Neural cell (in vitro differentiated cells): ENCODE measurements around the gene SLC13A3. TPM values are rescaled to one million over a fixed set of nuclear protein-coding genes. Genes with fewer than 3 reads are reported as not detected.

Source experiments
- H2AFZ ChIP-seq: fragments of 200-600, 300-800 bp; sonication (generic), shearing (Covaris generic); 2 replicates; pipeline ENCODE4 v1.6.0; 2014; ENCODE audit warnings: low read depth, mild to moderate bottlenecking, antibody characterized with exemption, low read length, moderate library complexity
- H3F3A ChIP-seq: fragments of 200-600 bp; shearing (Covaris generic); 2 replicates; pipeline ENCODE4 v1.6.1; 2016; ENCODE audit warnings: mild to moderate bottlenecking, moderate library complexity, mixed read lengths, antibody characterized with exemption, low read length; ENCODE audit not compliant: insufficient read depth, poor library complexity, severe bottlenecking
- H3K27ac ChIP-seq: fragments of 200-600, 300-800 bp; sonication (generic), shearing (Covaris generic); 2 replicates; pipeline ENCODE4 v1.5.1; 2014; ENCODE audit warnings: mild to moderate bottlenecking, low read length, moderate library complexity
- H3K27me3 ChIP-seq: fragments of 300-800, 200-600 bp; sonication (generic), shearing (Covaris generic); 2 replicates; pipeline ENCODE4 v1.6.0; 2014; ENCODE audit warnings: mild to moderate bottlenecking, low read depth, low read length, moderate library complexity; ENCODE audit not compliant: insufficient read depth
- H3K36me3 ChIP-seq: fragments of 300-800, 200-600 bp; sonication (generic), shearing (Covaris generic); 2 replicates; pipeline ENCODE4 v1.5.1; 2014; ENCODE audit warnings: mild to moderate bottlenecking, antibody characterized with exemption, low read length, moderate library complexity; ENCODE audit not compliant: insufficient read depth
- H3K4me2 ChIP-seq: fragments of 300-800, 200-600 bp; sonication (generic), shearing (Covaris generic); 2 replicates; pipeline ENCODE4 v1.6.0; 2014; ENCODE audit warnings: mild to moderate bottlenecking, low read length
- H3K4me3 ChIP-seq: fragments of 300-800, 200-600 bp; sonication (generic), shearing (Covaris generic); 2 replicates; pipeline ENCODE4 v1.5.1; 2014; ENCODE audit warnings: mild to moderate bottlenecking, low read length, moderate library complexity
- H3K79me2 ChIP-seq: fragments of 200-600 bp; shearing (Covaris generic); replicated peaks from 2 replicates; pipeline ENCODE4 v1.6.0; 2014; ENCODE audit warnings: mild to moderate bottlenecking, low read length, moderate library complexity; ENCODE audit not compliant: insufficient read depth
- H3K9ac ChIP-seq: fragments of 300-800, 200-600 bp; sonication (generic), shearing (Covaris generic); 2 replicates; pipeline ENCODE4 v1.6.1; 2016; ENCODE audit warnings: mild to moderate bottlenecking, low read length, mixed read lengths
- H3K9me2 ChIP-seq: fragments of 200-600 bp; shearing (Covaris generic); 2 replicates; pipeline ENCODE4 v1.6.1; 2016; ENCODE audit warnings: mild to moderate bottlenecking, low read length, mixed read lengths; ENCODE audit not compliant: insufficient read depth
- H3K9me3 ChIP-seq: fragments of 200-600, 300-800 bp; sonication (generic), shearing (Covaris generic); 2 replicates; pipeline ENCODE4 v1.6.1; 2016; ENCODE audit warnings: mild to moderate bottlenecking, mixed run types, low read length, moderate library complexity, mixed read lengths
- H4K20me1 ChIP-seq: fragments of 200-600 bp; shearing (Covaris generic); 2 replicates; pipeline ENCODE4 v1.6.1; 2016; ENCODE audit warnings: mild to moderate bottlenecking, mixed run types; ENCODE audit not compliant: insufficient read depth
- EP300 ChIP-seq: fragments of 450-650 bp; conservative IDR thresholded peaks from 2 replicates; pipeline ENCODE4 v1.6.1; 2014; ENCODE audit warnings: antibody characterized with exemption, mild to moderate bottlenecking, moderate library complexity; ENCODE audit not compliant: poor library complexity, severe bottlenecking
- EZH2 ChIP-seq: fragments of 200-600, 300-800 bp; shearing (Covaris generic), sonication (generic); IDR thresholded peaks from 2 replicates; pipeline ENCODE4 v1.6.1; 2014; ENCODE audit warnings: antibody characterized with exemption, low read length, borderline replicate concordance, mild to moderate bottlenecking; ENCODE audit not compliant: insufficient read depth, poor library complexity, severe bottlenecking
- MXI1 ChIP-seq: fragments of 450-650 bp; conservative IDR thresholded peaks from 2 replicates; pipeline ENCODE4 v1.6.1; 2014; ENCODE audit warnings: antibody characterized with exemption, mild to moderate bottlenecking; ENCODE audit not compliant: poor library complexity, severe bottlenecking
- POLR2AphosphoS5 ChIP-seq: IDR thresholded peaks from 2 replicates; pipeline ENCODE4 v1.6.1; 2012
- RAD21 ChIP-seq: fragments of 450-650 bp; conservative IDR thresholded peaks from 2 replicates; pipeline ENCODE4 v1.6.1; 2014; ENCODE audit warnings: antibody characterized with exemption, mild to moderate bottlenecking, moderate library complexity
- SMC3 ChIP-seq: fragments of 450-650 bp; conservative IDR thresholded peaks from 2 replicates; pipeline ENCODE4 v1.6.1; 2014; ENCODE audit warnings: antibody characterized with exemption, mild to moderate bottlenecking, moderate library complexity; ENCODE audit not compliant: poor library complexity
- TAF1 ChIP-seq: IDR thresholded peaks from 2 replicates; pipeline ENCODE4 v1.6.1; 2012; ENCODE audit warnings: low read depth
- polyA plus RNA-seq: library from polyadenylated mRNA; depleted of rRNA; stranded (reverse); fragments of >200 nt; gene quantifications from 2 replicates; pipeline ENCODE4 v1.2.3, GENCODE V29; 2014
- TF ChIP-seq, protein P1 (sequence below): IDR thresholded peaks from 2 replicates; pipeline ENCODE4 v1.6.1; 2012; ENCODE audit warnings: borderline replicate concordance
- TF ChIP-seq, protein P2 (sequence below): fragments of 450-650 bp; IDR thresholded peaks from 2 replicates; pipeline ENCODE4 v1.5.1; 2014; ENCODE audit warnings: antibody characterized with exemption, mild to moderate bottlenecking, moderate library complexity; ENCODE audit not compliant: poor library complexity, severe bottlenecking

SLC13A3 gene
- polyA plus RNA-seq, 1 donor from 2014 or later = 5.5 TPM

- no peaks in the 10 kb centered on the region for H3F3A ChIP-seq
- H3K9ac ChIP-seq = no peak overlapping the region
- H3K9me2 ChIP-seq = no peaks in the 10 kb centered on the region
- no peak overlapping the region for H3K27ac ChIP-seq
- H4K20me1 ChIP-seq = no peaks in the 10 kb centered on the region
- no peak overlapping the region for H3K4me3 ChIP-seq
- H3K4me2 ChIP-seq = no peak overlapping the region
- H3K36me3 ChIP-seq = no peaks in the 10 kb centered on the region
- no peaks in the 10 kb centered on the region for H3K9me3 ChIP-seq
- no peaks in the 10 kb centered on the region for H3K27me3 ChIP-seq
- TF ChIP-seq EZH2 (no peak), POLR2AphosphoS5 (no peak), MXI1 (no peak), TAF1 (no peak)
- TF ChIP-seq, protein P1, sequence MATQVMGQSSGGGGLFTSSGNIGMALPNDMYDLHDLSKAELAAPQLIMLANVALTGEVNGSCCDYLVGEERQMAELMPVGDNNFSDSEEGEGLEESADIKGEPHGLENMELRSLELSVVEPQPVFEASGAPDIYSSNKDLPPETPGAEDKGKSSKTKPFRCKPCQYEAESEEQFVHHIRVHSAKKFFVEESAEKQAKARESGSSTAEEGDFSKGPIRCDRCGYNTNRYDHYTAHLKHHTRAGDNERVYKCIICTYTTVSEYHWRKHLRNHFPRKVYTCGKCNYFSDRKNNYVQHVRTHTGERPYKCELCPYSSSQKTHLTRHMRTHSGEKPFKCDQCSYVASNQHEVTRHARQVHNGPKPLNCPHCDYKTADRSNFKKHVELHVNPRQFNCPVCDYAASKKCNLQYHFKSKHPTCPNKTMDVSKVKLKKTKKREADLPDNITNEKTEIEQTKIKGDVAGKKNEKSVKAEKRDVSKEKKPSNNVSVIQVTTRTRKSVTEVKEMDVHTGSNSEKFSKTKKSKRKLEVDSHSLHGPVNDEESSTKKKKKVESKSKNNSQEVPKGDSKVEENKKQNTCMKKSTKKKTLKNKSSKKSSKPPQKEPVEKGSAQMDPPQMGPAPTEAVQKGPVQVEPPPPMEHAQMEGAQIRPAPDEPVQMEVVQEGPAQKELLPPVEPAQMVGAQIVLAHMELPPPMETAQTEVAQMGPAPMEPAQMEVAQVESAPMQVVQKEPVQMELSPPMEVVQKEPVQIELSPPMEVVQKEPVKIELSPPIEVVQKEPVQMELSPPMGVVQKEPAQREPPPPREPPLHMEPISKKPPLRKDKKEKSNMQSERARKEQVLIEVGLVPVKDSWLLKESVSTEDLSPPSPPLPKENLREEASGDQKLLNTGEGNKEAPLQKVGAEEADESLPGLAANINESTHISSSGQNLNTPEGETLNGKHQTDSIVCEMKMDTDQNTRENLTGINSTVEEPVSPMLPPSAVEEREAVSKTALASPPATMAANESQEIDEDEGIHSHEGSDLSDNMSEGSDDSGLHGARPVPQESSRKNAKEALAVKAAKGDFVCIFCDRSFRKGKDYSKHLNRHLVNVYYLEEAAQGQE = no peak
- TF ChIP-seq, protein P2, sequence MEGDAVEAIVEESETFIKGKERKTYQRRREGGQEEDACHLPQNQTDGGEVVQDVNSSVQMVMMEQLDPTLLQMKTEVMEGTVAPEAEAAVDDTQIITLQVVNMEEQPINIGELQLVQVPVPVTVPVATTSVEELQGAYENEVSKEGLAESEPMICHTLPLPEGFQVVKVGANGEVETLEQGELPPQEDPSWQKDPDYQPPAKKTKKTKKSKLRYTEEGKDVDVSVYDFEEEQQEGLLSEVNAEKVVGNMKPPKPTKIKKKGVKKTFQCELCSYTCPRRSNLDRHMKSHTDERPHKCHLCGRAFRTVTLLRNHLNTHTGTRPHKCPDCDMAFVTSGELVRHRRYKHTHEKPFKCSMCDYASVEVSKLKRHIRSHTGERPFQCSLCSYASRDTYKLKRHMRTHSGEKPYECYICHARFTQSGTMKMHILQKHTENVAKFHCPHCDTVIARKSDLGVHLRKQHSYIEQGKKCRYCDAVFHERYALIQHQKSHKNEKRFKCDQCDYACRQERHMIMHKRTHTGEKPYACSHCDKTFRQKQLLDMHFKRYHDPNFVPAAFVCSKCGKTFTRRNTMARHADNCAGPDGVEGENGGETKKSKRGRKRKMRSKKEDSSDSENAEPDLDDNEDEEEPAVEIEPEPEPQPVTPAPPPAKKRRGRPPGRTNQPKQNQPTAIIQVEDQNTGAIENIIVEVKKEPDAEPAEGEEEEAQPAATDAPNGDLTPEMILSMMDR = peak; percentile 20
- H2AFZ ChIP-seq = no peak overlapping the region
- no peaks in the 10 kb centered on the region for H3K79me2 ChIP-seq
These were observed 106.7 kb downstream of the SLC13A3 start for GRCh38 chr20:46544576-46544975.

DNA sequence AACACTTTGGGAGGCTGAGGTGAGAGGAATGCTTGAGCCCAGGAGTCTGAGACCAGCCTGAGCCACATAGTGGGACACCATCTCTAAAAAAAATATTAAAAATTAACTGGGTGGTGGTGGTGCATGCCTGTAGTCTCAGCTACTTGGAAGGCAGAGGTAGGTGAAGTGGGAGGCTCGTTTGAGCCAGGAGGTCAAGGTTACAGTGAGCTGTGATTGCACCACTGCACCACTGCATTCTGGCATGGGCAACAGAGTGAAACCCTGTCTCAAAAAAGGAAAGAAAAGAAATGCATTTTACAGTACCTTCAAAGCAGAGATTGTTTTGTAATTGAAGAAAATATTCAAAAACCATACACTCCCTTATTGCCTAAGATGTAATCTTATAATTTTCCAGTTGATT, 107.3 kb downstream of the SLC13A3 start:
- Histone ChIP-seq H3K79me2 (no peaks in the 10 kb centered on the region), H4K20me1 (no peaks in the 10 kb centered on the region), H2AFZ (no peak overlapping the region), H3K27ac (no peak overlapping the region), H3K9ac (no peak overlapping the region), H3K9me2 (no peaks in the 10 kb centered on the region), H3K9me3 (no peaks in the 10 kb centered on the region), H3K4me3 (no peak overlapping the region), H3F3A (no peaks in the 10 kb centered on the region), H3K4me2 (no peak overlapping the region), H3K36me3 (no peaks in the 10 kb centered on the region), H3K27me3 (no peaks in the 10 kb centered on the region)
- TF ChIP-seq TAF1 (no peak), POLR2AphosphoS5 (no peak), EP300 (no peak), SMC3 (no peak), MXI1 (no peak), EZH2 (no peak), RAD21 (no peak)
- TF ChIP-seq, protein P1 = no peak
- TF ChIP-seq, protein P2 = no peak
